Psoas muscle (tissue), 8 donors: ENCODE measurements around the gene CAMTA1. TPM values are rescaled to one million over a fixed set of nuclear protein-coding genes. Genes with fewer than 3 reads are reported as not detected.

ENCODE experiments used
- ATAC-seq, 4 donors: fragments of 200-7000 bp; cut with Tn5 transposase; one replicate each; pipeline ENCODE4 v1.9.1; 2020; ENCODE audit warnings: moderate library complexity in 3 of 4, mild to moderate bottlenecking in 2 of 4
- DNase-seq, 2 donors: peaks; one replicate each; pipeline ENCODE4 v3.0.0-alpha.2; 2020
- H3K27ac ChIP-seq: fragments of 200-600 bp; one replicate; pipeline ENCODE4 v1.8.0; 2022
- H3K27me3 ChIP-seq, 3 donors: fragments of 200-600 bp in 1 of 3; one replicate each; pipeline versions ENCODE4 v1.6.1 to v1.8.0; 2013 to 2022; ENCODE audit warnings: low read length in 2 of 3, mild to moderate bottlenecking in 2 of 3, moderate library complexity in 1 of 3; ENCODE audit not compliant: insufficient read depth in 3 of 3
- H3K36me3 ChIP-seq, 2 donors: fragments of 200-600 bp in 1 of 2; one replicate each; pipeline versions ENCODE4 v1.6.1 to v1.8.0; 2013 to 2022; ENCODE audit warnings: low read depth in 1 of 2, mild to moderate bottlenecking in 1 of 2, moderate library complexity in 1 of 2; ENCODE audit not compliant: insufficient read depth in 1 of 2
- H3K4me1 ChIP-seq: fragments of 200-600 bp; one replicate; pipeline ENCODE4 v1.8.0; 2022
- H3K4me3 ChIP-seq: fragments of 200-600 bp; one replicate; pipeline ENCODE4 v1.8.0; 2022; ENCODE audit warnings: mild to moderate bottlenecking
- H3K9me3 ChIP-seq: fragments of 200-600 bp; one replicate; pipeline ENCODE4 v1.8.0; 2022
- WGBS, 3 donors: extraction: QIAGEN DNeasy Blood & Tissue Kit; methylation state at CpG; one replicate each; pipeline versions ENCODE4 v1.1.6 to v1.1.7; 2013; 5-methylcytosine and 5-hydroxymethylcytosine counted together
- intact Hi-C, 2 donors: fragments of 100-400 bp; cut with DNase I; formaldehyde crosslinking; loops; one replicate each; pipeline versions ENCODE4 v1.11.0 to v1.14.2; 2022
- polyA plus RNA-seq, 3 donors: library from polyadenylated mRNA; stranded (reverse); fragments of 200-250 nt; gene quantifications; one replicate each; pipeline ENCODE4 v1.2.3, GENCODE V29; 2013
- total RNA-seq, 4 donors: library from RNA; stranded (reverse); fragmentation: NEBNext Ultra II Directional in 2 of 4; extraction: Animal tissue kit (Norgen Biotek cat#: 25700) in 2 of 4; gene quantifications; one replicate each; pipeline versions ENCODE4 v1.2.1 to v1.2.4, GENCODE V29; 2021 to 2023
- TF ChIP-seq, protein P1 (sequence below): fragments of 200-600 bp; IDR thresholded peaks from one replicate; pipeline ENCODE4 v1.8.0; 2022; ENCODE audit warnings: antibody characterized with exemption
- donor health status: healthy with polysubstance abuse.
- donor health status: DM: no; HTN: no; CAD: no; lungs with moderate emphysema.
- donor health status: Bipolar disorder and iron deficiency.
- donor health status: healthy.
- donor health status: DM: yes; HTN: yes; CAD: no.
- donor health status: DM: no; HTN: no; CAD: no.
- donor health status: DM: no; HTN: no; CAD: no.
- donor health status: DM: yes; HTN: yes; CAD: no.

CAMTA1 gene
- total and polyA plus RNA-seq, 7 donors, result 64.6 to 206 (median 76.5) TPM

DNA sequence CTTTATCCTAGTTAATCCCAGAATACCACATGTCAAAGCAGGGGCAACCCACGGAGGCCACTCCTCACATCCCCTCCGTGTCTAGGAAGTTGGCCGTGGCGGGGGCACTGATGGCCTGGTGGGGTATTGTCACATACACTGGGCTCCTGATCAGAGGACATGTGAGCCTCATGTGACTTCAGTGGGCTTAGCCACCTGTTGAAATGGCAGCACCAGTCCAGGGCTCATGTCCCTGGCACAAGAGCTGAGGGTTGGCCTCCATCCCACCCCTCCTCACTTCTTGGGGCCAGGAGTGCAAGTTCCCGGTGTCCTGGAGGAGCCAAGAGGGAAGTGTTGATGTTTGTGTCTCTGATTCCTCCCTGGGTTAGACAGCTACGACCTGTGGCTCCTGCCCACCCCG, 313.4 kb downstream of the CAMTA1 start:
- Histone ChIP-seq H3K9me3 (no peaks in the 10 kb centered on the region), H3K36me3 (no peaks in the 10 kb centered on the region), H3K4me3 (no peak overlapping the region), H3K4me1 (peaks cover 6% of the 10 kb centered on the region), H3K27ac (no peak overlapping the region), H3K27me3 (peaks cover 0 to 3% (median 0%) of the 10 kb centered on the region in 3 donors)
- DNase-seq (no peak), ATAC-seq (peak in 3 of 4 donors; percentile 88 to 92 (median 92))
- TF ChIP-seq, protein P1, sequence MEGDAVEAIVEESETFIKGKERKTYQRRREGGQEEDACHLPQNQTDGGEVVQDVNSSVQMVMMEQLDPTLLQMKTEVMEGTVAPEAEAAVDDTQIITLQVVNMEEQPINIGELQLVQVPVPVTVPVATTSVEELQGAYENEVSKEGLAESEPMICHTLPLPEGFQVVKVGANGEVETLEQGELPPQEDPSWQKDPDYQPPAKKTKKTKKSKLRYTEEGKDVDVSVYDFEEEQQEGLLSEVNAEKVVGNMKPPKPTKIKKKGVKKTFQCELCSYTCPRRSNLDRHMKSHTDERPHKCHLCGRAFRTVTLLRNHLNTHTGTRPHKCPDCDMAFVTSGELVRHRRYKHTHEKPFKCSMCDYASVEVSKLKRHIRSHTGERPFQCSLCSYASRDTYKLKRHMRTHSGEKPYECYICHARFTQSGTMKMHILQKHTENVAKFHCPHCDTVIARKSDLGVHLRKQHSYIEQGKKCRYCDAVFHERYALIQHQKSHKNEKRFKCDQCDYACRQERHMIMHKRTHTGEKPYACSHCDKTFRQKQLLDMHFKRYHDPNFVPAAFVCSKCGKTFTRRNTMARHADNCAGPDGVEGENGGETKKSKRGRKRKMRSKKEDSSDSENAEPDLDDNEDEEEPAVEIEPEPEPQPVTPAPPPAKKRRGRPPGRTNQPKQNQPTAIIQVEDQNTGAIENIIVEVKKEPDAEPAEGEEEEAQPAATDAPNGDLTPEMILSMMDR, result no peak
- intact Hi-C loops, result no loop called here
- 32 to 46% (median 43%) methylated on average over 7 of the region's 7 CpGs for WGBS, 3 donors

DNA sequence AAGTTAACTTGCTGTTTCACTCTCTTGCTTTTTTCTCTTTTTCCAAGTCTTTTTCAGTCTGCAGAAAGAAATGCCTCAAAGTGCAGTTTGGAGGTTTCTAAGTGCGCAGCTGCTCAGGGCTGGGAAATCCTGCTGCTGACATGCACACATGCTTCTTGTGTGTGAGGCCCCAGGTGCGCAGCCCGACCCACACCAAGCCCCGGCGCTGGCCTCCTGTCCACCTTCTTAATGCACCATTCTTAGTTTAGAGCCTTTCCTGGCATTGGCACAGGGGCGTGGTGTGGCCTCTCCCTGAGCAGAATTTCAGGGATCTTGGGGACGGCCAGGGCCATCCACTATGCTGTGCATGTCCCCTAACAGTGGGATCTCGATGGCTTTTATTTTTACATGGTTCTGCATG, 315.2 kb downstream of the CAMTA1 start:
- Histone ChIP-seq H3K9me3 (no peaks in the 10 kb centered on the region), H3K27ac (no peak overlapping the region), H3K27me3 (peaks cover 0 to 3% (median 0%) of the 10 kb centered on the region in 3 donors), H3K4me3 (no peak overlapping the region), H3K4me1 (peaks cover 6% of the 10 kb centered on the region), H3K36me3 (no peaks in the 10 kb centered on the region)
- TF ChIP-seq, protein P1, result no peak
- ATAC-seq (no peak), DNase-seq (no peak)
- WGBS, 3 donors, result 67 to 70% (median 67%) methylated on average over 8 of the region's 8 CpGs
- intact Hi-C loops, result no loop called here

DNA sequence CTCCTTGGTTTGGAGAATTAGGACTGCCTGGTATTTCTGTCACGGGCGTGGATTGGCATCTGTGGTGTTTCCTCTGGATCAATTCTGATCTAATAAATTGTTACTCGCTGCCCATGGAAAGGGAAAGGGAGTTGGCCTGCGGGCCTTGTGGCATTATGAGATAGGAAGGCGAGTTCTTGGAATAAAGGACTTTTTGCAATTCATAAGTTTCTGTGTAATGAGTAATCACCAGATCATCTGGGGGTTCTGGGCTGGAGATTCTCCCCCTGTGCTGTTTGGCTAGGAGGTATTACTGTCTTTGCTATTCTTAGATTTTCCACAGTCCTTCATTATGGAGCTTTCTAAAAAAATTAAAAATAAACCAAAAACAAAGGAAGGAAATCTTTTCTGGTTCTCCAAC, 315.9 kb downstream of the CAMTA1 start:
- intact Hi-C loops, result no loop called here
- 72 to 84% (median 81%) methylated on average over 5 of the region's 5 CpGs for WGBS, 3 donors
- H3K9me3 ChIP-seq, result no peaks in the 10 kb centered on the region
- H3K4me1 ChIP-seq, result peaks cover 6% of the 10 kb centered on the region
- ATAC-seq (no peak), DNase-seq (no peak)
- H3K4me3 ChIP-seq, result no peak overlapping the region
- H3K27me3 ChIP-seq, result peaks cover 0 to 3% (median 0%) of the 10 kb centered on the region in 3 donors
- no peaks in the 10 kb centered on the region for H3K36me3 ChIP-seq
- no peak overlapping the region for H3K27ac ChIP-seq
- TF ChIP-seq, protein P1, result no peak

DNA sequence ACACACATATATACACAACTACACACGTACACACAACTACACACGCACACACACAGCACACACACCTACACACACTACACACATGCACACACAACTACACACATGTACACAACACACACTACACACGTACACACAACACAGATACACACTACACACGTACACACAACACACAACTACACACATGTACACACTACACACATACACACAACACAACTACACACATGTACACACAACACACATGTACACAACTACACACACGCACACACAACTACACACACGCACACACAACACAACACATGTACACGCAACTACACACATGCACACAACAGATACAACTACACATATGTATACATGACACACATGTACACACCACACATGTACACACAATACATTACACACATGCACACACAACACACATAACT, 318.1 kb downstream of the CAMTA1 start:
- Histone ChIP-seq H3K27ac (no peak overlapping the region), H3K4me1 (peaks cover 2% of the 10 kb centered on the region), H3K9me3 (no peaks in the 10 kb centered on the region), H3K36me3 (no peaks in the 10 kb centered on the region), H3K4me3 (no peak overlapping the region), H3K27me3 (peaks cover 0 to 3% (median 2%) of the 10 kb centered on the region in 3 donors)
- intact Hi-C loops, result no loop called here
- ATAC-seq (no peak), DNase-seq (no peak)
- TF ChIP-seq, protein P1, result no peak
- 87 to 93% (median 91%) methylated on average over 7 of the region's 7 CpGs for WGBS, 3 donors

DNA sequence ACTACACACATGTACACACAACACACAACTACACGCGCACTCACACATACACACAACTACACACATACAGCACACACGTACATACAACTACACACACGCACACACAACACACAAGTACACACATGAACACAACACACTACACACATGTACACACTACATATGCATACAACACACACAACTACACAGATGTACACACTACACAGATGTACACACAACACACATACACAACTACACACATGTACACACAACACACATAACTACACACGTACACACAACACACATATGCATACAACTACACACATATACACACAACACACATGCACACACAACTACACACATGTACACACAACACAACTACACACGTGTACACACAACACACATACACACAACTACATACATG, 318.6 kb downstream of the CAMTA1 start:
- TF ChIP-seq, protein P1, result no peak
- no peak overlapping the region for H3K27ac ChIP-seq
- ATAC-seq (no peak), DNase-seq (no peak)
- peaks cover 0 to 7% (median 3%) of the 10 kb centered on the region in 3 donors for H3K27me3 ChIP-seq
- H3K4me3 ChIP-seq, result no peak overlapping the region
- no peaks in the 10 kb centered on the region for H3K9me3 ChIP-seq
- WGBS, 3 donors, result 69 to 86% (median 86%) methylated on average over 6 of the region's 6 CpGs
- intact Hi-C loops, result no loop called here
- H3K36me3 ChIP-seq, result no peaks in the 10 kb centered on the region
- H3K4me1 ChIP-seq, result no peaks in the 10 kb centered on the region
